ENCODE data around the gene FOXRED2. TPM values are rescaled to one million over a fixed set of nuclear protein-coding genes. Genes with fewer than 3 reads are reported as not detected.
"Not testable (repeated sequence)": the region's sequence is repeated elsewhere in the genome, so short reads cannot be mapped to it uniquely, and the experiment has no call there.

Gene FOXRED2
- total and polyA plus RNA-seq, 4 experiments from 2014 or later: 2.7 to 8.5 (median 7.3) TPM; not detected in 1

DNA sequence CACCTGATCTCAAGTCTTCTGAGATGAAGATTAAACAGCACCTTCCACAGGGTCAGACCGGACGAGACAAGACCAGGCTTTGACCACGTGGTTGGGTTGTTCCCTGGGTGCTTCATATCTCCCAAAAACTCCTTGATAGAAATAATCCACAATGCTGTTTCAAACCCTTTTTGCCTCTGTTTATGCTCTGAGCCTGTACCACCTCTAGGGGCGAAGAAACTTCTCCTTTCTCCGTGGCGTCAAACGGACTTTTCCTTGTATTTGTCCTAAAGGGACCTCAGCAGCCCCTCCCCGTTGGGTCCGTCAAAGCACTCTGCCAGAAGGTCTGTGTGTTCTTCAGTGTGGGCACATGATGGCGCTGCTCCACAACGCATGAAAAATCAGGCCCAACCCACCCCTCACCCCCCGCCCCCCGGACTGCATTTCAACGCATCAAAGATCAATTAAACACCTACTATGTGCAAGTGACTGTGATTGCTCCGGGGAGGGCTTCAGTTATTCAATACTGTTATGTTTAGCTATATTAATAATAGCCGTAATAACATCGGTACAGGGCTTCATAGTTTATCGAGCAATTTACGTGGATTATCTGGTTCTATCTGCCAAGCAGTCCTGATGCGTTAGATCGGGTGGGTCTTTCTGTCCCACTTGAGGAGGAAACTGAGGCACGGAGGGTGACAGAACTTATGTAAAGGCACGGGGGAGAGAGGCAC is 39.4 kb upstream of the FOXRED2 start:
- H3K27me3 Mint-ChIP-seq: peaks cover 12 to 18% of the 10 kb centered on the region in 2 donors
- intact Hi-C loops (cut with micrococcal nuclease): no loop called here
- H3K27ac ChIP-seq (ENCODE audit: low read depth, low read length): no peak overlapping the region
- no peaks in the 10 kb centered on the region for H3K27me3 ChIP-seq (ENCODE audit: insufficient read depth, low read length)
- no peak overlapping the region for H3K27ac Mint-ChIP-seq
- peaks cover 1 to 7% (median 7%) of the 10 kb centered on the region in 4 donors for H3K4me1 Mint-ChIP-seq
- no peaks in the 10 kb centered on the region for H3K36me3 Mint-ChIP-seq
- peaks cover 6% of the 10 kb centered on the region for H3K4me1 ChIP-seq (ENCODE audit: insufficient read depth, low read length)
- H3K9me3 Mint-ChIP-seq: no peaks in the 10 kb centered on the region
- H3K4me3 Mint-ChIP-seq: no peak overlapping the region
- H3K4me3 ChIP-seq (ENCODE audit: low read length in 2 of 2): no peak overlapping the region
- CTCF ChIA-PET (ENCODE audit: partially characterized antibody): interaction anchor here (0.5 kb wide), 1 partner anchor 496 kb away, joined by 3 read pairs; no protein-coding TSS in a partner anchor
- DNase-seq: peak in 2 of 5 donors; percentile 12
- H3K9me3 ChIP-seq (ENCODE audit: control insufficient read depth in 1 of 2, low read length in 2 of 2): no peaks in the 10 kb centered on the region
- POLR2A ChIA-PET (ENCODE audit: partially characterized antibody): no interaction called here
- no peaks in the 10 kb centered on the region for H3K36me3 ChIP-seq (ENCODE audit: insufficient read depth, low read length)

DNA sequence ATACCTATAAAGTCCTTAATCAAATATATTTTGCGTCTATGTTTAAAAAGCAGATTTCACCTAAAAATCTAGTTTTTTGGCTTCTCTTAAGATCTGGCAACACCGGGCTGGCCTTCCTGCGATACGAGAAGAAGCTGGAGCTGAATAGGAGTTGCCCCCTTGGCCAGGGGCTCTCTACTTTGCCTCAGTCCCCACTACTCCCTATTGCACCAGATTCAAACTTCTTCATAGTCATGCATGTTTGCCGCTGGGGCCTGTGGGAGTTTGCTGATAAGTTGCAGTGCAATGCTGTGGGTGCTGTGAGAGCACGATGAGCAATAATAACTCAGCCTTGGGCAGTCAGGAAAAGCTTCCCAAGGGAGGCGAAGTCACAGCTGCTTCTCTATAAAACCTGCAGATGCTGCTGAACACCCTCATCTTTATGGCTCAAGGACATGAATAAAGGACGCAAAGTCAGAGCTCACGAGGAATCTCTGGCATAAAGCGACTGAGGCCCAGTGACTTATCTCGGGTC is 37.3 kb upstream of the FOXRED2 start:
- peaks cover 6% of the 10 kb centered on the region for H3K4me1 ChIP-seq (ENCODE audit: insufficient read depth, low read length)
- Mint-ChIP-seq H3K27me3 (peaks cover 6 to 11% of the 10 kb centered on the region in 2 donors), H3K4me1 (peaks cover 1 to 7% (median 6%) of the 10 kb centered on the region in 4 donors), H3K27ac (no peak overlapping the region), H3K9me3 (no peaks in the 10 kb centered on the region), H3K4me3 (no peak overlapping the region), H3K36me3 (no peaks in the 10 kb centered on the region)
- intact Hi-C loops (cut with micrococcal nuclease): no loop called here
- no peaks in the 10 kb centered on the region for H3K9me3 ChIP-seq (ENCODE audit: control insufficient read depth in 1 of 2, low read length in 2 of 2)
- ChIA-PET POLR2A (ENCODE audit: partially characterized antibody) (no interaction called here), CTCF (ENCODE audit: partially characterized antibody) (interaction anchor here (0.7 kb wide), 1 partner anchor 51 kb away, joined by 3 read pairs; no protein-coding TSS in a partner anchor)
- H3K27me3 ChIP-seq (ENCODE audit: insufficient read depth, low read length): no peaks in the 10 kb centered on the region
- no peak for DNase-seq
- no peak overlapping the region for H3K4me3 ChIP-seq (ENCODE audit: low read length in 2 of 2)
- H3K27ac ChIP-seq (ENCODE audit: low read depth, low read length): no peak overlapping the region
- no peaks in the 10 kb centered on the region for H3K36me3 ChIP-seq (ENCODE audit: insufficient read depth, low read length)

DNA sequence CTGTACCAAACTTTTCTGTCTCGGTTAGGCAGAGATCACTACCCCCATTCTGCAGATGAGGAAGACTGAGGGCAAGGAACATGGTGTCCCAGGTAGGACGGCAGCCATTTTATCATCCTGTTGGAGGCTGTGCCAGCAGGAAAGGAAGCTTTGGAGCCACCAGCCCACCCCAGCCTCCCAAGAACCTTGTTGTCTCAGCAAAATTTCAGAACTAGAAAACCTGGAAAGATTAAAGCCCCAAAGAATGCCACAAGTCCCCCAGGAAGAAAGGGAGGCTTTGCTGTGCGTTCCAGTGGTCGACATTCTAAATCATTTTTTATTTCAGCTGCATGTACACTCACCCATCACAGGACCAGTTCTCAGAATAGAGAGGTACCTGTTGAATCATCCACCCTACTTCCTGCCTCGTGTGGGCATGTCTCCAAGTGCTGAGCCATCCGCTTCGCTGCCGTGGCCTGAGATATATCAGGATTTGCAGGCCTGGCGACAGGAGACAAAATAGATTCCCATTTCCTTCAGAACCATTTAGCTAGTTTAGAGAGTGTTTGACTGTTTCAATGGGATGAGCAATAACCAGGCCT is 35.1 kb upstream of the FOXRED2 start:
- H3K27ac ChIP-seq (ENCODE audit: low read depth, low read length): no peak overlapping the region
- intact Hi-C loops (cut with micrococcal nuclease): no loop called here
- no peaks in the 10 kb centered on the region for H3K36me3 ChIP-seq (ENCODE audit: insufficient read depth, low read length)
- no peak for DNase-seq
- CTCF ChIA-PET (ENCODE audit: partially characterized antibody): no interaction called here
- Mint-ChIP-seq H3K36me3 (no peaks in the 10 kb centered on the region), H3K27ac (peak overlapping the region in 3 of 7 donors; percentile 29 to 63 (median 30)), H3K27me3 (peaks cover 3 to 6% of the 10 kb centered on the region in 2 donors), H3K9me3 (no peaks in the 10 kb centered on the region), H3K4me3 (no peak overlapping the region), H3K4me1 (peaks cover 0 to 7% (median 6%) of the 10 kb centered on the region in 4 donors)
- H3K4me3 ChIP-seq (ENCODE audit: low read length in 2 of 2): no peak overlapping the region
- peaks cover 6% of the 10 kb centered on the region for H3K4me1 ChIP-seq (ENCODE audit: insufficient read depth, low read length)
- H3K27me3 ChIP-seq (ENCODE audit: insufficient read depth, low read length): no peaks in the 10 kb centered on the region
- POLR2A ChIA-PET (ENCODE audit: partially characterized antibody): interaction anchor here (1.8 kb wide), 1 partner anchor 13 kb away, joined by 9 read pairs; the partner anchor contains the start of gene EIF3D
- no peaks in the 10 kb centered on the region for H3K9me3 ChIP-seq (ENCODE audit: control insufficient read depth in 1 of 2, low read length in 2 of 2)

DNA sequence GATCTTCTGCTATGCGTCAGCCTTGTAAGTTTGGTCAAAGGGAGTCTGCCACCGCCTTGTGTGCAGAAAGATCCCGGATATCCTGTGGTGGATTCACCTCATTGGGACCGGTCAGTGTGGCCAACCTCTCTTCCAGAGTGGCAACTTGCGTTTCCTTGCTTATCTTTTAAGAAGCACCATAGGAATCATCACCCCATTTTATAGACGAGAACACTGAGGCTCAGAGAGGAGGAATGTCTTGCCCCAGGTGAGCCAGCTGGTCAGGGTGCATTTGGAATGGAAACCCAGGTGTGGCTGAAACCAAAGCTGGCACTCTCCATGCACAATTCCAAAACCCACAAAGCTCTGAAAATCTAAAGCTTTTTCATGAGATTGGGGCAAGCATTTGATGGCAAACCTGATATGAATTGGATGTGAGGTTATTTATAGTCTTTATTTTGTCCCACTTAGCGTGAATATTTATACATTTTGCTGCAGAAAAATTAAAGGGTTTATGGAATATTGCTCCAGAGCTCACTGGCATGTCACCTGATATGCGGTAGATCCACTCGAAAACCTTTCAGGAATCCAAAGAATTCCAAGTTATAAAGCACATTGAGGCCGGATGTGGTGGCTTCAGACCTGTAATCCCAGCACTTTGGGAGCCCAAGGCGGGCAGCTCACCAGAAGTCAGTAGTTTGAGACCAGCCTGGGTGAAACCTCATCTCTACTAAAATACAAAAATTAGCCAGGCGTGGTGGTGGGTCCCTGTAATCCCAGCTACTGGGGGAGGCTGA is 34.2 kb upstream of the FOXRED2 start:
- Mint-ChIP-seq H3K27me3 (peaks cover 0 to 2% of the 10 kb centered on the region in 2 donors), H3K36me3 (no peaks in the 10 kb centered on the region), H3K9me3 (no peaks in the 10 kb centered on the region), H3K4me3 (no peak overlapping the region), H3K27ac (peak overlapping the region in 1 of 7 donors; percentile 48), H3K4me1 (peaks cover 0 to 7% (median 6%) of the 10 kb centered on the region in 4 donors)
- Histone ChIP-seq H3K27me3 (ENCODE audit: insufficient read depth, low read length) (no peaks in the 10 kb centered on the region), H3K36me3 (ENCODE audit: insufficient read depth, low read length) (no peaks in the 10 kb centered on the region), H3K4me3 (ENCODE audit: low read length in 2 of 2) (no peak overlapping the region), H3K9me3 (ENCODE audit: control insufficient read depth in 1 of 2, low read length in 2 of 2) (no peaks in the 10 kb centered on the region), H3K27ac (ENCODE audit: low read depth, low read length) (no peak overlapping the region), H3K4me1 (ENCODE audit: insufficient read depth, low read length) (peaks cover 6% of the 10 kb centered on the region)
- DNase-seq: no peak
- ChIA-PET POLR2A (ENCODE audit: partially characterized antibody) (interaction anchor here (1.8 kb wide), 1 partner anchor 12 kb away, joined by 9 read pairs; the partner anchor contains the start of gene EIF3D), CTCF (ENCODE audit: partially characterized antibody) (no interaction called here)
- intact Hi-C loops (cut with micrococcal nuclease): no loop called here

DNA sequence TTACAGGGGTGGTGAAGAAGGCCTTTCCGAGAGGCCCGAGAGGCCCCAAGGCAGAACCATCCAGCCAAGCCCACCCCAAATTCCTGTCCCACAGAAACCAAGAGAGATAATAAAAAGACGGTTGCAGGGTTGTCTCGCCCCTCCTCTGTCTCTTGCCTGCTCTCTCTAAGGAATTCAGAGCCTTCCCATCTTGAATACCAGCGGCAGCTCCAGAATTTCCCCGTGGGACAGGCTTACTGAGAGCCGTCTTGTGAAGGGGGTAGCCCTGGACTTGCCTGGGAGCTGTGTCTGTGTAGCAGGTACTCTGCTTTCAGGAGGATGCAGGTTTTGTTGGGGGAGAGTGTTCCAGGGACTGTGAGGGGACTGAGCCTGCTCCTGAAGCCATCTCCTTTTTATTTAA is 31.7 kb upstream of the FOXRED2 start:
- peaks cover 0 to 4% (median 0%) of the 10 kb centered on the region in 8 donors for H3K9me3 Mint-ChIP-seq
- ChIA-PET POLR2A (ENCODE audit: partially characterized antibody) (interaction anchor here (1.0 kb wide), 1 partner anchor 10 kb away, joined by 4 read pairs; the partner anchor contains the start of gene EIF3D), CTCF (ENCODE audit: partially characterized antibody) (no interaction called here)
- H3K27ac Mint-ChIP-seq: no peak overlapping the region
- H3K36me3 Mint-ChIP-seq: no peaks in the 10 kb centered on the region
- peaks cover 6% of the 10 kb centered on the region for H3K4me1 ChIP-seq (ENCODE audit: insufficient read depth, low read length)
- DNase-seq: no peak
- no peak overlapping the region for H3K27ac ChIP-seq (ENCODE audit: low read depth, low read length)
- no peaks in the 10 kb centered on the region for H3K27me3 Mint-ChIP-seq
- no peaks in the 10 kb centered on the region for H3K27me3 ChIP-seq (ENCODE audit: insufficient read depth, low read length)
- intact Hi-C loops (cut with micrococcal nuclease): no loop called here
- no peak overlapping the region for H3K4me3 ChIP-seq (ENCODE audit: low read length in 2 of 2)
- no peaks in the 10 kb centered on the region for H3K36me3 ChIP-seq (ENCODE audit: insufficient read depth, low read length)
- H3K4me3 Mint-ChIP-seq: no peak overlapping the region
- H3K4me1 Mint-ChIP-seq: peaks cover 0 to 7% (median 6%) of the 10 kb centered on the region in 4 donors
- H3K9me3 ChIP-seq (ENCODE audit: control insufficient read depth in 1 of 2, low read length in 2 of 2): no peaks in the 10 kb centered on the region

DNA sequence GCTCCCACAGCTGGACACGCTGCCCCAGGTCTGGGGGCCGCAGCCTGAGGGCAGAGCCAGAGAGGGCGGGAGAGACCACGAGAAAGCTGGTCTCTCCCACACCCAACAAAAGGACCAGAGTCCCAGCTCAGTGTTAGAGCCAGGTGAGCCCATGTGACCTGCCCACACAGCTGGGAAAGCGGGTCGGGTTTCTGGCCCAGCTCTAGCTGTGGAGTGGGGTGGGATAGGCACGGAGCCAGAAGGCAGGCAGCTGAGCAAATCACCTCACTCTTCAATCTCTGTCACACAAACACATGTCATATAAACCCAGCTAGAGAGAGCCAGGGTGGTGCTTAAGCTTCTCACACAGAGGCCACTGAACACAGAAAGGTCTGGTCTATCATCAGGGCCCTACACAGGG is 29.9 kb upstream of the FOXRED2 start:
- Histone ChIP-seq H3K27me3 (ENCODE audit: insufficient read depth, low read length) (no peaks in the 10 kb centered on the region), H3K4me1 (ENCODE audit: insufficient read depth, low read length) (peaks cover 1% of the 10 kb centered on the region), H3K4me3 (ENCODE audit: low read length in 2 of 2) (no peak overlapping the region), H3K36me3 (ENCODE audit: insufficient read depth, low read length) (no peaks in the 10 kb centered on the region), H3K27ac (ENCODE audit: low read depth, low read length) (no peak overlapping the region), H3K9me3 (ENCODE audit: control insufficient read depth in 1 of 2, low read length in 2 of 2) (no peaks in the 10 kb centered on the region)
- H3K9me3 Mint-ChIP-seq: peaks cover 0 to 4% (median 0%) of the 10 kb centered on the region in 8 donors
- H3K4me3 Mint-ChIP-seq: no peak overlapping the region
- ChIA-PET POLR2A (ENCODE audit: partially characterized antibody) (no interaction called here), CTCF (ENCODE audit: partially characterized antibody) (no interaction called here)
- DNase-seq: no peak
- peaks cover 0 to 2% (median 1%) of the 10 kb centered on the region in 4 donors for H3K4me1 Mint-ChIP-seq
- intact Hi-C loops (cut with micrococcal nuclease): no loop called here
- H3K27ac Mint-ChIP-seq: no peak overlapping the region
- peaks cover 1% of the 10 kb centered on the region in 2 donors for H3K27me3 Mint-ChIP-seq
- no peaks in the 10 kb centered on the region for H3K36me3 Mint-ChIP-seq

DNA sequence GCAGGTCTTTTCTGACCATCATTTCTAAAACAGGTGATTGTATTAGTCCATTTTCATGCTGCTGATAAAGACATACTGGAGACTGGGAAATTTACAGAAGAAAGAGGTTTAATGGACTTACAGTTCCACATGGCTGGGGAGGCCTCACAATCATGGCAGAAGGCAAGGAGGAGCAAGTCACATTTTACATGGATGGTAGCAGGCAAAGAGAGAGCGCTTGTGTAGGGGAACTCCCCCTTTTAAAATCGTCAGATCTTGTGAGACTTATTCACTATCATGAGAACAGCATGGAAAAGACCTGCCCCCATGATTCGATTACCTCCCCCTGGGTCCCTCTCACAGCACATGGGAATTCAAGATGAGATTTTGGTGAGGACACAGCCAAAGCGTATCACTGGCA is 26.5 kb upstream of the FOXRED2 start:
- H3K27ac Mint-ChIP-seq; H3K4me3 ChIP-seq (ENCODE audit: low read length in 2 of 2); H3K9me3 Mint-ChIP-seq; DNase-seq; CTCF ChIA-PET (ENCODE audit: partially characterized antibody); H3K36me3 Mint-ChIP-seq; intact Hi-C loops (cut with micrococcal nuclease); H3K36me3 ChIP-seq (ENCODE audit: insufficient read depth, low read length); H3K27ac ChIP-seq (ENCODE audit: low read depth, low read length); H3K4me3 Mint-ChIP-seq; POLR2A ChIA-PET (ENCODE audit: partially characterized antibody); H3K27me3 ChIP-seq (ENCODE audit: insufficient read depth, low read length); H3K9me3 ChIP-seq (ENCODE audit: control insufficient read depth in 1 of 2, low read length in 2 of 2); H3K27me3 Mint-ChIP-seq: not testable (repeated sequence)
- H3K4me1 Mint-ChIP-seq: peaks cover 0 to 14% (median 2%) of the 10 kb centered on the region in 4 donors
- H3K4me1 ChIP-seq (ENCODE audit: insufficient read depth, low read length): peaks cover 13% of the 10 kb centered on the region

Data from CD4-positive, alpha-beta memory T cell (primary cell).